ENCODE results near the gene CRIP1.

The CRIP1 gene

DNA sequence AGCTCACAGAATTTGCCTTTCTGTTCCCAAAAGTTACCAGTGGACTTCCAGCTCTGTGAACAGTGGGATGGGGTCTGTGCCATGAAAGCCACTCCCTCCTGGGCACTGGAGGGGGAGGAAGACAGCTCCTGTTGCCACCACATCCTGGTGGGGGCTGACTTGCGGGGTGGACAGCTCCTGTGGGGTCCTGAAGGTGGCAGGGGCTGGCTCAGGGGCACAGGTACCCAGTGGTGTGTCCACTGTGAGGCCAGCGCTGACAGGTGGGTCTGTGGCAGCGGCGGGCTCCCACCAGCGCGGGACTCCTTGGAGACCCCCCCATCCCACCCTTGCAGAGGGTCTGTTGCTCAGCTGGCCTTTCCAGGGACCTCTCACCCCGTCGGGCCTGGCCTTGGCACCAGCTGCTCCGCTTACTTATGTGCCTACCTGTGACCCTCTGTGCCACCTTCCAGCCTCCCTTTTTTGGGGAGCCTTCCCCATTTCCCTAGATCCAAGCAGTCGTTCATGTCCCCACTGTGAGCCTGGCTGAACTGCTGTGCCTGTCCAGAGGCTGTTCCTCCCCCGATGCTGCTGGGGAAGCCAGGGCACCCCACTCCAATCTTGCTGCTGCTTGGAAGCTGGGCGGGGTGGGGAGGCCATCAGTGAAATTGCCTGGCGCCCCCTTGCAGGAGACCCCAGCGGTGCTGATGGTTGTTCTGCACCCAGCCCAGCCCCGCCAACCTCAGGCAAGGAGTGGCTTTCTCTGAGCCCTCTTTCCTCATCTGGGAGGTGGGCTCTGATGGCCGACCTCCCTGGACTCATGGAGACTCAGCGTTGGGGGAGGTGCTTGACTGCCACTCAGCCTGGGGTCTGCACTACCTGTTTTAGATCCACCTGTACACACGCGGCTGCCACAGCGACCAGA lies 6.5 kb downstream of the CRIP1 start:
- DNase-seq (ENCODE audit: low spot score) = no peak

DNA sequence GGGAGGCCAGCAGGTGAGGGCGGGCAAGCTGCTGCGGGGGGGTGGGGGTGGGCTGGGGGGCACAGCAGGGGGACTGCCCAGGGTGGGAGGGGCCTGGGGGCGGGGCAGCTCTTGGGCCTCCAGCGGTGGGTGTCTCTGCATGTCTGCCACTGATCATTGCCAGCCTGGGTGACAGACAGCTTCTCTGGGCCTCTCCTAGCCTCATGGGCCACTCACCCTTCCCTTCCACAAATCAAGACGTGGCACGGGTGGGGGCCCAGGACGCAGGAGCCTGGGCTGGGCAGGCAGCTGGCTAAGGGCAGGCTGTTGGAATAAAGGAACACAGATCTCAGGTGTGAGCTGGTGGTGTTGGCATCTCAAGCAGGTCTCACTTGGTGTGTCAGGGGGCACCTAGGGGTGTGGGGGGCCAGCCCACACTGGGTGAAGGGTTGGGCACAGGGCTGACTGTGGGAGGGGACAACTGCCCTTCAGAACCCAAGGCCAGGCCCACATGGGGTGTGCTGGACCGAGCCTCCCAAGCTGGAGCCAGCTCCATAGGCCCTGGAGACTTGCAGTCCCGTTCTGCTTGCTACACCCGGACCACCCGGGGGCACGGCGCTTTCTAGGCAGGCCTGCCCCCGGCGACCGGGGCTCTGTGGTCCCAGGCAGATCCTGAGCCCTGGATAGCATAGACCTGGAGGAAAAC lies 7.4 kb downstream of the CRIP1 start:
- no peak for DNase-seq (ENCODE audit: low spot score)

DNA sequence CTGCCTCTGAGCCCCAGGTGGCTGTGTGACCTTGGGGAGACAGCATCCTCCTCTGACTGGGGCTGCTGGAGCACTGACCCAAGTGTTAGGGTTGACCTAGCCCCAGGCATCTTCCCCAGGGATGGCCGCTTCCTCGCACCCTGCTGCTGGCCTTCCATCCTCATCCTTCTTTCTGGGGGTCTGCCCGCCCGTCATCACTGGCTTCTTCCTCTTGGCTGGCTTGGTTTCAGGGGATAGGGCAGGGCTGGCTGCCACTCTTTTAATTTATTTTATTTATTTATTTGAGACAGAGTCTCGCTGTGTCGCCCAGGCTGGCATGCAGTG lies 7.9 kb downstream of the CRIP1 start:
- no peak for DNase-seq (ENCODE audit: low spot score)

DNA sequence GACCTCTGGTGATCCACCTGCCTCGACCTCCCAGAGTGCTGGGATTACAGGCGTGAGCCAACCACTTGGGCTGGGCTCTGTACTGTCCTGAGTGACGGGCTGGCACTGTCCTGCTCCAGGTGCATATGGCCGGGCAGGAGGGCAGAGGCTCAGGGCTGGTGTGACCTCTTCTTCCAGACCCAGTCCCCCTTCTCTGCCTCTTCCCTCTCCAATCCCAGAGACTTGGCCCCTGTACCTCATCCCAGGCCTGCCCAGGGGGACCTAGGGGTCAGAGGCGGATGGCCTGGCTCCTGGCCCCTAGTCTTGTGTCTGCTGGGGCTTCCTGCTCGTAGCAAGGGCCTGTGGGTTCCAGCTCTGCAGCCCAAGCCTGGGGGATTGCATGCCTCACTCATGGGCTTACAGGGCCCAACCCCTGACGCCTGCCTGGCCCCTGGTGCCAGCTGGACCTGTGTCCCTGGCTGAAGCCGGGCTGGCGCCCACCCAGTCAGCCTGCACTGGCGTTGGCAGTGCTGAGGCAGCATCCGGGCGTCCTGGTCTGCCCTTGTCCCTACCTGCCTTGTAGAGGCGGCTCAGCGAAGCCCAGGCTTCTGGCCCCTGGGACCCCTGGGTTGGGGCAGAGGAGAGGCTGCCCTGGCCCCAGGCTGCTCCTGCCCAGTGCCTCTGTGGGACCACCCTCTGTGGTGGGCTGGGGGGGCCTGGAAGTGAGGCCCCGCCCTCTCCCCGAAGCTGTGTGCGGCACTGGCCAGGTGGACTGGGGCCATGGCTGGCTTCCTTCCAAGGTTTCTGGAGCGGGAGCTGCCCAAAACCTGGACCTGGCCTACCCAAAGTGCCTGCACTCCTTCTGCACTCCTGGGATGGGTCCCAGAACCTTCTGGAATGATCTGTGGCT lies 8.7 kb downstream of the CRIP1 start:
- DNase-seq (ENCODE audit: low spot score) = no peak

DNA sequence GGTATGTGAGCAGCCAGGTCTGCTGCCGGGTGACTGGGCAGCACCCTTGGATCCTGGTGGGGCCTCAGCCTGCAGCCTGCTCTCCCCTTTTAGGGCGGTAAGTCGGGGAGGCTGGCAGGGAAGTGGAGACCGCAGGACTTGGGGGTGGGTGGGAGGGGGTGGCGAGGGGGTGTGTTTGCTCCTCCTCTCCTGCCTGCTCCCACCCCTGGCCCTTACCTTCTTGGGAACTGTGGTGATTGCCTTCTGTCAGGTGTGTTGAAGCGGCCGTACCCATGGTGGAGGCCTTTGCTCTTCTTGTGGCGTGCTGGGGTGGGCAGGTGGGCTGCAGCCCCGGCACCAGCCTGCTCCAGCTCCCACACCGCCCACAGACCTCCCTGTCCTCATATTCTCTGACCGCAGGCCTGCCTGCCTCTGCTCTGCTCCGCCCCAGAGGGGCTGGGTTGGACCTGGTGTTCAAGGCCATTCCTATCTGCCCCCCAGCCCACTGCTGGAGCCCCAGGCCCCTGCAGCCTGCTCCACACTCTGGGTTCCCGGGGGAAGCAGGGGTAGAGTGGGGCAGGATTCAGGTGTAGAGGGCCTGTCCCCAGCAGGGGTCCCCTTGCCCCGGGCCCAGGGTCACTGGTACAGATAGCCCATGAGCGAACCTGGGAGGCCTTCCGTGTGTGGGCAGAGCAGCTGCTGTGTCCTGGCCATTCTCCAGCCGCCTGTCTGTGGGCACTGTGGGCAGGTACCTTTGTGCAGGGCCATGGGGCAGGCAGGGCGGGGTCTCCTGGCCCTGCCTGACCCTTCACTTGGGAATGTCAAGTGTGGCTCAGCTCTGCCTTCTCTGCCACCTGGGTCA lies 9.5 kb downstream of the CRIP1 start:
- no peak for DNase-seq (ENCODE audit: low spot score)

- no peak for DNase-seq (ENCODE audit: low spot score)
Observed at GRCh38 chr14:105496831-105497591, 10.3 kb downstream of the CRIP1 start.

GRCh38 chr14:105497671-105498429 lies 11.2 kb downstream of the CRIP1 start:
- no peak for DNase-seq (ENCODE audit: low spot score)

GRCh38 chr14:105498430-105499255 lies 12.0 kb downstream of the CRIP1 start:
- DNase-seq (ENCODE audit: low spot score) = no peak

- DNase-seq (ENCODE audit: low spot score) = no peak
Observed at GRCh38 chr14:105499256-105500035, 12.8 kb downstream of the CRIP1 start.

- DNase-seq (ENCODE audit: low spot score) = no peak
Observed at GRCh38 chr14:105500036-105500725, 13.5 kb downstream of the CRIP1 start.

DNA sequence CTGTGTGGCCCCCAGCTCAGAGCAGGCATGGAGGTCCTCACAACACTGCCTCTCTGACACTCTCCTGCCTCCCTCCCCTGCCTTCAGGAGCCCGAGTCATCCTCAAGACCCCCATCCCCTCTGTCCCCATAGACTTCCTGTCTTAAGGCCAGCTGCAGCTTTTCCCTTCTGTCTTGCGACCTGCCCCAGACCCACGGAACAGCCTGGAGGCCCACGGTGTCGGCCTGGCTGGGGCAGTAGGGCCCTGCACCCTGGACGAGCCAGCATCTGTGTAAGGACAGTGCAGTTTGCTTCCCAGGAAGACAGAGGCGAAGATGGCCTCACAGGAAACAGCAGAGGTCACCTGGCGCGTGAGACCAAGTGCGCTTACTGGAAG lies 14.0 kb downstream of the CRIP1 start:
- no peak for DNase-seq (ENCODE audit: low spot score)

DNA sequence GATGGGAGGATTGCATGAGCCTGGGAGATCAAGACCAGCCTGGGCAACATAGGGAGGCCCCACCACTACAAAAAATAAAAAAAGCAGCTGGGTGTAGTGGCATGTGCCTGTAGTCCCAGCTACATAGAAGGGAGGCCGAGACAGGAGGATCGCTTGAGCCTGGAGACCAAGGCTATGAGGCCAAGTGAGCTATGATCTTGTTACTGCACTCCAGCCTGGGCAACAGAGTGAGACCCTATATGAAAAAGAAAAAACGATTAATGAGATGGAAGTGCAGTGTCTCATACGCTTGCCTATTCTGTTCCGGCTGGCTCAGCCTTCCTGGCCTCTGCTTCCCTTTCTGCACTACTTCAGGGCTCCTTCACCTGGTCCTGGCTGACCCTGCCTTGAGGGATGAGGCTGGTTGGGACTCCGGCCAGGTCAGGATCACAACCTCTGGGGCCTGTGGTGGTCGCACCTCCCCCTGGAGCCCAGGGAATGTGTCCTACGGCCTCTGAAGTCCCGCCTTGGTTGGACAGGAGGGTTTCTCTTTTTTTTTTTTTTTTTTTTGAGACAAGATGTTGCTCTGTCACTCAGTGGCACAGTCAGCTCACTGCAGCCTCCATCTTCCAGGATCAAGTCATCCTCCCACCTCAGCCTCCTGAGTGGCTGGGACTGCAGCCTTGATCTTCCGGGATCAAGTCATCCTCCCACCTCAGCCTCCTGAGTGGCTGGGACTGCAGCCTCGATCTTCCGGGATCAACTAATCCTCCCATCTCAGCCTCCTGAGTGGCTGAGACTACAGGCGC lies 15.0 kb downstream of the CRIP1 start:
- no peak for DNase-seq (ENCODE audit: low spot score)

- no peak for DNase-seq (ENCODE audit: low spot score)
Observed at GRCh38 chr14:105502446-105503295, 16.0 kb downstream of the CRIP1 start.

DNA sequence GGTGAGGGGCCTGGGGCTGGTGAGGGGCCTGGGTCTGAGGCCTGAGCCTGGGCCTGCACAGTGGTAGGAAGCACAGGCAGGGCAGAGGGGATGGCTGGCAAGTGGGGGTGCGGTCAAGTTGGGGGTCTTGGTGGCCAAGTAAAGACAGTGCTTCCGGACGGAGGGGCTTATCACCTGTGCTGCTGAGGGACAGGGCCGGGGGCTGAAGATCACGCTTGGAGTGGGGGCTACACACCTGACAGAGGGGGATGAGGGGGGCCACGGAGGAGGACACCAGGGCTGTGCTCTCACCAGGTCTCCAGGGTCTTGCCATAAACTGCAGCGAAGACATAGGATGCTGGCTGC lies 16.6 kb downstream of the CRIP1 start:
- no peak for DNase-seq (ENCODE audit: low spot score)

GRCh38 chr14:105503935-105504692 lies 17.4 kb downstream of the CRIP1 start:
- DNase-seq (ENCODE audit: low spot score) = no peak

All from GM03348 (cell line).